K562 (cell line): ENCODE data around the gene MRPS6. TPM values are rescaled to one million over a fixed set of nuclear protein-coding genes. Genes with fewer than 3 reads are reported as not detected.

ENCODE experiments used
- ATAC-seq: fragments of 200-7000 bp; cut with Tn5 transposase; 3 replicates; pipeline ENCODE4 v1.9.1; 2020; ENCODE audit warnings: moderate library complexity
- BruUV-seq: library from RNA; stranded (reverse); fragments of 400-500 nt; replicated peaks from 2 replicates; lab custom pipeline; 2021; lab: Mats Ljungman, UMichigan
- CTCF ChIA-PET: fragments of 300-600 bp; formaldehyde crosslinking; extraction: SDS; loops from one replicate; lab custom pipeline; 2021; ENCODE audit warnings: low intra/inter-chr PET ratio; lab: Yijun Ruan, JAX
- POLR2A ChIA-PET: fragments of 300-600, 350-650 bp; sonication (Branson Sonifier 250); formaldehyde crosslinking; extraction: SDS; loops from one replicate; lab custom pipeline; 2021; ENCODE audit warnings: antibody characterized with exemption, inconsistent platforms; lab: Yijun Ruan, JAX
- DNase-seq, 4 experiments: peaks; one replicate each; pipeline versions ENCODE4 v3.0.0 to v3.0.0-alpha.2; 2011 to 2018; ENCODE audit warnings: low spot score in 3 of 4, mixed read lengths in 3 of 4; ENCODE audit errors: extremely low read depth in 1 of 4
- FAIRE-seq: peaks from 2 replicates; lab custom pipeline; 2011; peaks lifted over from hg19 to GRCh38; lab: Jason Lieb, UNC
- H2AFZ ChIP-seq: 2 replicates; pipeline ENCODE4 v1.6.0; 2011; ENCODE audit warnings: low read depth, low read length, control low read depth, inconsistent platforms
- H3K27ac ChIP-seq: fragments of 200-600 bp; 3 replicates; pipeline ENCODE4 v1.8.0; 2011; ENCODE audit warnings: low read depth, mild to moderate bottlenecking, control low read depth, inconsistent platforms, low read length, moderate library complexity, mixed read lengths; ENCODE audit errors: extremely low read depth
- H3K27me3 ChIP-seq, 2 experiments: fragments of 300-600 bp in 1 of 2; 2 replicates in 1 of 2; 3 replicates in 1 of 2; pipeline versions ENCODE4 v1.6.0 to v1.8.0; 2011; ENCODE audit warnings: inconsistent platforms in 2 of 2, low read length in 2 of 2, mild to moderate bottlenecking in 1 of 2, mixed read lengths in 1 of 2, moderate library complexity in 1 of 2; ENCODE audit not compliant: control insufficient read depth in 2 of 2, insufficient read depth in 2 of 2
- H3K36me3 ChIP-seq: fragments of 300-600 bp; 3 replicates; pipeline ENCODE4 v1.8.0; 2011; ENCODE audit warnings: mild to moderate bottlenecking, low read length, inconsistent platforms; ENCODE audit not compliant: control insufficient read depth, insufficient read depth
- H3K4me1 ChIP-seq, 2 experiments: fragments of 200-600 bp in 1 of 2; replicated peaks in 1 of 2; 2 replicates in 1 of 2; 3 replicates in 1 of 2; pipeline versions ENCODE4 v1.5.1 to v1.8.0; 2011; ENCODE audit warnings: inconsistent platforms in 2 of 2, low read length in 2 of 2, mild to moderate bottlenecking in 1 of 2, mixed read lengths in 1 of 2, moderate library complexity in 1 of 2; ENCODE audit not compliant: control insufficient read depth in 2 of 2, insufficient read depth in 2 of 2
- H3K4me2 ChIP-seq: 2 replicates; pipeline ENCODE4 v1.6.1; 2011; ENCODE audit warnings: low read length, control low read depth, inconsistent platforms, mixed read lengths; ENCODE audit not compliant: insufficient read depth
- H3K4me3 ChIP-seq: fragments of 200-600 bp; sonication (generic), shearing (Covaris generic); 2 replicates; pipeline ENCODE4 v1.5.1; 2016; ENCODE audit warnings: control low read depth, inconsistent platforms
- H3K79me2 ChIP-seq: fragments of 200-600 bp; 3 replicates; pipeline ENCODE4 v1.8.0; 2011; ENCODE audit warnings: low read length, inconsistent platforms; ENCODE audit not compliant: control insufficient read depth, insufficient read depth
- H3K9ac ChIP-seq, 2 experiments: 2 replicates each; pipeline versions ENCODE4 v1.6.0 to v1.6.1; 2011; ENCODE audit warnings: low read depth in 2 of 2, low read length in 2 of 2, control low read depth in 1 of 2, inconsistent platforms in 1 of 2, mild to moderate bottlenecking in 1 of 2, mixed read lengths in 1 of 2; ENCODE audit not compliant: insufficient read depth in 1 of 2
- H3K9me1 ChIP-seq: one replicate; pipeline ENCODE4 v1.6.0; 2011; ENCODE audit warnings: inconsistent platforms, mild to moderate bottlenecking, low read length, moderate library complexity; ENCODE audit not compliant: control insufficient read depth, insufficient read depth
- H3K9me3 ChIP-seq: replicated peaks from 2 replicates; pipeline ENCODE4 v1.5.1; 2011; ENCODE audit warnings: low read depth, low read length, inconsistent platforms; ENCODE audit not compliant: control insufficient read depth, insufficient read depth
- H4K20me1 ChIP-seq: replicated peaks from 2 replicates; pipeline ENCODE4 v1.6.1; 2011; ENCODE audit warnings: low read length, inconsistent platforms, mixed read lengths; ENCODE audit not compliant: control insufficient read depth, insufficient read depth
- CHD1 ChIP-seq: fragments of 200-600 bp; sonication (generic); IDR thresholded peaks from one replicate; pipeline ENCODE4 v1.6.1; 2012; ENCODE audit warnings: mild to moderate bottlenecking, moderate library complexity, low read length, inconsistent platforms
- KLF6 ChIP-seq: fragments of 250-450 bp; sonication (Bioruptor Pico); IDR thresholded peaks from 2 replicates; pipeline ENCODE4 v1.4.0; 2020; ENCODE audit warnings: mild to moderate bottlenecking, moderate library complexity, borderline replicate concordance
- SIRT6 ChIP-seq: IDR thresholded peaks from one replicate; pipeline ENCODE4 v1.6.1; 2012; ENCODE audit warnings: low read depth, mild to moderate bottlenecking, control low read depth, inconsistent platforms, low read length, moderate library complexity
- SLC30A9 ChIP-seq: fragments of 250-450 bp; sonication (Bioruptor Pico); IDR thresholded peaks from 2 replicates; pipeline ENCODE4 v1.8.0; 2022; ENCODE audit warnings: mild to moderate bottlenecking, moderate library complexity
- TSC22D4 ChIP-seq: fragments of 450-650 bp; IDR thresholded peaks from 2 replicates; pipeline ENCODE4 v1.6.1; 2016; ENCODE audit warnings: missing genetic modification characterization, missing biosample characterization, control low read depth
- ZNF24 ChIP-seq: fragments of 450-650 bp; IDR thresholded peaks from 2 replicates; pipeline ENCODE4 v1.6.1; 2016
- ZNF274 ChIP-seq: IDR thresholded peaks from 2 replicates; pipeline ENCODE4 v1.6.1; 2011; ENCODE audit warnings: low read depth, mild to moderate bottlenecking, low read length, moderate library complexity, borderline replicate concordance
- whole genome bisulfite sequencing: fragments of 100-300 bp; shearing (Covaris generic); methylation state at CpG from one replicate; pipeline ENCODE4 v1.1.6; 2016; ENCODE audit warnings: low coverage, mixed read lengths; ENCODE audit not compliant: insufficient coverage; ENCODE audit errors: missing lambda C conversion rate; 5-methylcytosine and 5-hydroxymethylcytosine counted together
- in situ Hi-C: fragments of 300-500 bp; cut with MboI; formaldehyde crosslinking; loops from 4 replicates; pipeline ENCODE4 v1.15.0; 2018; ENCODE audit warnings: inconsistent platforms, mixed read lengths
- intact Hi-C: fragments of 100-400 bp; cut with micrococcal nuclease; formaldehyde crosslinking; loops from 2 replicates; pipeline ENCODE4 v1.14.2; 2022
- polyA plus RNA-seq, 8 experiments: library from polyadenylated mRNA; depleted of rRNA in 4 of 8; stranded (reverse) in 5 of 8; unstranded in 3 of 8; fragments of >200 nt; fragmentation: Nextera tagmentation in 2 of 8; fragmentation: Illumina TruSeq in 1 of 8; extraction: Ambion mirVana in 2 of 8; extraction: Trizol in 1 of 8; gene quantifications; 2 replicates each; pipeline versions ENCODE4 v1.2.1 to v1.2.3, GENCODE V29; 2011 to 2014; ENCODE audit warnings: inconsistent platforms in 1 of 8, missing spikeins in 1 of 8
- total RNA-seq, 7 experiments: library from RNA; depleted of rRNA in 6 of 7; stranded (reverse); fragments of >200 nt in 6 of 7; fragmentation: Illumina TruSeq in 2 of 7; extraction: Trizol in 2 of 7; gene quantifications; 2 replicates each; pipeline versions ENCODE4 v1.2.1 to v1.2.3, GENCODE V29; 2011 to 2021; ENCODE audit warnings: low replicate concordance in 1 of 7
- TF ChIP-seq, protein P1 (sequence below), 2 experiments: IDR thresholded peaks; 2 replicates each; pipeline ENCODE4 v1.6.1; 2012; ENCODE audit warnings: improper control_type of control experiment in 2 of 2, low read depth in 2 of 2, low read length in 2 of 2, borderline replicate concordance in 1 of 2
- TF ChIP-seq, protein P2 (sequence below): sonication (generic); formaldehyde crosslinking; IDR thresholded peaks from 2 replicates; pipeline ENCODE4 v1.8.0; 2022; ENCODE audit warnings: mild to moderate bottlenecking, missing genetic modification reagents
- TF ChIP-seq, protein P3 (sequence below): sonication (generic); formaldehyde crosslinking; IDR thresholded peaks from 2 replicates; pipeline ENCODE4 v1.8.0; 2022; ENCODE audit warnings: missing genetic modification reagents, mild to moderate bottlenecking, moderate library complexity, borderline replicate concordance
- TF ChIP-seq, protein P4 (sequence below): fragments of 450-650 bp; formaldehyde crosslinking; IDR thresholded peaks from 2 replicates; pipeline ENCODE4 v1.4.0; 2022; ENCODE audit warnings: mild to moderate bottlenecking, moderate library complexity

MRPS6 gene
- total and polyA plus RNA-seq, 9 of the 15 experiments (the other 6 are each of a cell fraction or from before 2014, with no cell fraction given) = 26.1 to 72.0 (median 39.3) TPM

DNA sequence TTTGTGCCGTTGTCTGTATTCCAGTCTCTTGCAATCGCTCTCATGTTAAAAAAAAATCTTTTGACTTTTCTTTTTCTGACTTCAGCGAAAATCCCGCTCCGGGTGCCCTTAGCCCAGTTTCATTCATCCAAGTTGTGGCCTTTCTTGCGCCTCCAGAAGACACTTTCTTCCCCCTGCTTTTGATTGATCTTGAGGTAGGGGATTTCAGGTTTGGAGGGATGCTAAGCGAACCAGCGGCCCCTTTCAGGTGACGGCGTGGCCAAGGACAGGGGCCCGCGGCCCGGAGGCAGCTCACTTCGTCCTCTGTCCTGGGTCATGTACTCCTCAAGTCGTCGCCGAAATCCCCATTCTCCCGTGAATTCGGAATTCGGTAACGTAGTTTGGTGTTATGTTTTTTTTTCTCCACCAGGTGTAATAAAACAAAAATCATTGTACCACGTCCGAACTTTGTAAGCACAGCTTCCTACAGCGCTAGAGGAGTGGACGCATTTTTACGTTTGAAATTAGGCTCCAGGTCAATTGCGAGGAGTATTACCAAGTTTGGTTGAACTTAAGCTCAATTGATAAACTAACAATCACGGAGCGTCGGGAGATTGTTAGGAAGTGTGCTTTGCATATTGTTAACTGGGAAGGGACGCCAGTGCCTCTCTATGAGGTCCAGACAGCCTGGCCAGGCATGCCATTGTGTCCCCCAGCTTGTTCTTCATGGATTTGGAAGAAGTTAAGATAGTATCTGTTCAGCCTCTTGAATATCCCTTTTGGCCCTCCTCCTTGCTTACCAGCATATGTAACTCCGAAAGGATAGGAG is 1.1 kb downstream of the MRPS6 start:
- 1% methylated on average over 32 of the region's 32 CpGs for WGBS
- Histone ChIP-seq H3K4me3 (peak overlapping the region; percentile 65), H3K9me1 (no peaks in the 10 kb centered on the region), H3K36me3 (peaks cover 38% of the 10 kb centered on the region), H2AFZ (peak overlapping the region; percentile 3), H3K27me3 (no peaks in the 10 kb centered on the region; a peak in 1 of 5 replicates), H3K4me2 (peak overlapping the region; percentile 83), H4K20me1 (peaks cover 8% of the 10 kb centered on the region; the same call in 1 of the 2 replicates), H3K4me1 (peaks cover 9 to 37% of the 10 kb centered on the region in 2 experiments; a peak in 4 of 5 replicates), H3K9me3 (no peaks in the 10 kb centered on the region), H3K27ac (peak overlapping the region; percentile 74), H3K79me2 (peaks cover 54% of the 10 kb centered on the region), H3K9ac (peak overlapping the region; percentile 77 to 98)
- ChIA-PET POLR2A (interaction anchor here (0.6 to 5.3 kb wide), 9 partner anchors 9 to 150 kb away, joined by 3 to 33 read pairs (median 4); no protein-coding TSS in a partner anchor), CTCF (no interaction called here)
- DNase-seq (peak in 1 of 4 experiments; percentile 49), ATAC-seq (peak; percentile 31; the same call in 2 of the 3 replicates), FAIRE-seq (peak; percentile 82)
- intact Hi-C loops = loop anchor here (5.0 to 10.0 kb wide), 3 partner anchors 130 to 273 kb away; no protein-coding TSS in a partner anchor
- in situ Hi-C loops = no loop called here
- TSS peak; percentile 51 for BruUV-seq
- TF ChIP-seq, protein P1, sequence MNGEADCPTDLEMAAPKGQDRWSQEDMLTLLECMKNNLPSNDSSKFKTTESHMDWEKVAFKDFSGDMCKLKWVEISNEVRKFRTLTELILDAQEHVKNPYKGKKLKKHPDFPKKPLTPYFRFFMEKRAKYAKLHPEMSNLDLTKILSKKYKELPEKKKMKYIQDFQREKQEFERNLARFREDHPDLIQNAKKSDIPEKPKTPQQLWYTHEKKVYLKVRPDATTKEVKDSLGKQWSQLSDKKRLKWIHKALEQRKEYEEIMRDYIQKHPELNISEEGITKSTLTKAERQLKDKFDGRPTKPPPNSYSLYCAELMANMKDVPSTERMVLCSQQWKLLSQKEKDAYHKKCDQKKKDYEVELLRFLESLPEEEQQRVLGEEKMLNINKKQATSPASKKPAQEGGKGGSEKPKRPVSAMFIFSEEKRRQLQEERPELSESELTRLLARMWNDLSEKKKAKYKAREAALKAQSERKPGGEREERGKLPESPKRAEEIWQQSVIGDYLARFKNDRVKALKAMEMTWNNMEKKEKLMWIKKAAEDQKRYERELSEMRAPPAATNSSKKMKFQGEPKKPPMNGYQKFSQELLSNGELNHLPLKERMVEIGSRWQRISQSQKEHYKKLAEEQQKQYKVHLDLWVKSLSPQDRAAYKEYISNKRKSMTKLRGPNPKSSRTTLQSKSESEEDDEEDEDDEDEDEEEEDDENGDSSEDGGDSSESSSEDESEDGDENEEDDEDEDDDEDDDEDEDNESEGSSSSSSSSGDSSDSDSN (IDR thresholded peaks at IDR 0.05; ENCODE audit: borderline replicate concordance in 1 of 2, low read depth in 2 of 2, low read length in 2 of 2) = peak in 1 of 2 experiments; percentile 10; a peak in 1 of 4 replicates
- TF ChIP-seq SLC30A9 (CRISPR knock-in tag) (no peak), SIRT6 (no peak), KLF6 (0 out of 2 replicates have a peak, but pooled peaks have one; percentile 34), CHD1 (peak; percentile 38), ZNF274 (no peak), TSC22D4 (tag) (no peak), ZNF24 (0 out of 2 replicates have a peak, but pooled peaks have one; percentile 16)
- TF ChIP-seq, protein P2, sequence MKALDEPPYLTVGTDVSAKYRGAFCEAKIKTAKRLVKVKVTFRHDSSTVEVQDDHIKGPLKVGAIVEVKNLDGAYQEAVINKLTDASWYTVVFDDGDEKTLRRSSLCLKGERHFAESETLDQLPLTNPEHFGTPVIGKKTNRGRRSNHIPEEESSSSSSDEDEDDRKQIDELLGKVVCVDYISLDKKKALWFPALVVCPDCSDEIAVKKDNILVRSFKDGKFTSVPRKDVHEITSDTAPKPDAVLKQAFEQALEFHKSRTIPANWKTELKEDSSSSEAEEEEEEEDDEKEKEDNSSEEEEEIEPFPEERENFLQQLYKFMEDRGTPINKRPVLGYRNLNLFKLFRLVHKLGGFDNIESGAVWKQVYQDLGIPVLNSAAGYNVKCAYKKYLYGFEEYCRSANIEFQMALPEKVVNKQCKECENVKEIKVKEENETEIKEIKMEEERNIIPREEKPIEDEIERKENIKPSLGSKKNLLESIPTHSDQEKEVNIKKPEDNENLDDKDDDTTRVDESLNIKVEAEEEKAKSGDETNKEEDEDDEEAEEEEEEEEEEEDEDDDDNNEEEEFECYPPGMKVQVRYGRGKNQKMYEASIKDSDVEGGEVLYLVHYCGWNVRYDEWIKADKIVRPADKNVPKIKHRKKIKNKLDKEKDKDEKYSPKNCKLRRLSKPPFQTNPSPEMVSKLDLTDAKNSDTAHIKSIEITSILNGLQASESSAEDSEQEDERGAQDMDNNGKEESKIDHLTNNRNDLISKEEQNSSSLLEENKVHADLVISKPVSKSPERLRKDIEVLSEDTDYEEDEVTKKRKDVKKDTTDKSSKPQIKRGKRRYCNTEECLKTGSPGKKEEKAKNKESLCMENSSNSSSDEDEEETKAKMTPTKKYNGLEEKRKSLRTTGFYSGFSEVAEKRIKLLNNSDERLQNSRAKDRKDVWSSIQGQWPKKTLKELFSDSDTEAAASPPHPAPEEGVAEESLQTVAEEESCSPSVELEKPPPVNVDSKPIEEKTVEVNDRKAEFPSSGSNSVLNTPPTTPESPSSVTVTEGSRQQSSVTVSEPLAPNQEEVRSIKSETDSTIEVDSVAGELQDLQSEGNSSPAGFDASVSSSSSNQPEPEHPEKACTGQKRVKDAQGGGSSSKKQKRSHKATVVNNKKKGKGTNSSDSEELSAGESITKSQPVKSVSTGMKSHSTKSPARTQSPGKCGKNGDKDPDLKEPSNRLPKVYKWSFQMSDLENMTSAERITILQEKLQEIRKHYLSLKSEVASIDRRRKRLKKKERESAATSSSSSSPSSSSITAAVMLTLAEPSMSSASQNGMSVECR (CRISPR knock-in tag) = 0 out of 2 replicates have a peak, but pooled peaks have one; percentile 68
- TF ChIP-seq, protein P3, sequence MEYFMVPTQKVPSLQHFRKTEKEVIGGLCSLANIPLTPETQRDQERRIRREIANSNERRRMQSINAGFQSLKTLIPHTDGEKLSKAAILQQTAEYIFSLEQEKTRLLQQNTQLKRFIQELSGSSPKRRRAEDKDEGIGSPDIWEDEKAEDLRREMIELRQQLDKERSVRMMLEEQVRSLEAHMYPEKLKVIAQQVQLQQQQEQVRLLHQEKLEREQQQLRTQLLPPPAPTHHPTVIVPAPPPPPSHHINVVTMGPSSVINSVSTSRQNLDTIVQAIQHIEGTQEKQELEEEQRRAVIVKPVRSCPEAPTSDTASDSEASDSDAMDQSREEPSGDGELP (CRISPR knock-in tag) = 0 out of 2 replicates have a peak, but pooled peaks have one; percentile 37
- TF ChIP-seq, protein P4, sequence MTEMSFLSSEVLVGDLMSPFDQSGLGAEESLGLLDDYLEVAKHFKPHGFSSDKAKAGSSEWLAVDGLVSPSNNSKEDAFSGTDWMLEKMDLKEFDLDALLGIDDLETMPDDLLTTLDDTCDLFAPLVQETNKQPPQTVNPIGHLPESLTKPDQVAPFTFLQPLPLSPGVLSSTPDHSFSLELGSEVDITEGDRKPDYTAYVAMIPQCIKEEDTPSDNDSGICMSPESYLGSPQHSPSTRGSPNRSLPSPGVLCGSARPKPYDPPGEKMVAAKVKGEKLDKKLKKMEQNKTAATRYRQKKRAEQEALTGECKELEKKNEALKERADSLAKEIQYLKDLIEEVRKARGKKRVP (CRISPR knock-in tag) = no peak
